Activated T-cell treated with anti-CD3 and anti-CD28 coated beads for 4 hours (primary cell): ENCODE data around the gene TP53RK.

Experiments
- DNase-seq: peaks from one replicate; pipeline ENCODE4 v3.0.0-alpha.2; 2020

The TP53RK gene

DNA sequence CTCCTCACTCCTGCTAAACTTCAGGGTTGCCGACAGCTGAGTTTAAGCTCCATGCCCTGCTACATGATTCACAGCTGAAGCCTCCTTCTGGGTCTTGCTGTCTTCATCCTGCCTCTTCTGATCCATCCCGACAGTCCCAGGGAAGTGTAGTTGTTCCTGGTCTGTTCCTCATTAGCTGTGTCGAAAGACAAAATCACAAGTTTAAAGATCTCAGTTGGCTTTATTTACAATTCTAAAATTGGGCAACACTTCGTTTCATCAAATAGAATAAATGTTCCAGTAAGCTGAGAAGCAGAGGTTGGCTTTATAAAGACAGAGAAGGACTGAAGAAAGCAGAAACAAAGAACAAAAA, 16.1 kb upstream of the TP53RK start:
- no peak for DNase-seq

DNA sequence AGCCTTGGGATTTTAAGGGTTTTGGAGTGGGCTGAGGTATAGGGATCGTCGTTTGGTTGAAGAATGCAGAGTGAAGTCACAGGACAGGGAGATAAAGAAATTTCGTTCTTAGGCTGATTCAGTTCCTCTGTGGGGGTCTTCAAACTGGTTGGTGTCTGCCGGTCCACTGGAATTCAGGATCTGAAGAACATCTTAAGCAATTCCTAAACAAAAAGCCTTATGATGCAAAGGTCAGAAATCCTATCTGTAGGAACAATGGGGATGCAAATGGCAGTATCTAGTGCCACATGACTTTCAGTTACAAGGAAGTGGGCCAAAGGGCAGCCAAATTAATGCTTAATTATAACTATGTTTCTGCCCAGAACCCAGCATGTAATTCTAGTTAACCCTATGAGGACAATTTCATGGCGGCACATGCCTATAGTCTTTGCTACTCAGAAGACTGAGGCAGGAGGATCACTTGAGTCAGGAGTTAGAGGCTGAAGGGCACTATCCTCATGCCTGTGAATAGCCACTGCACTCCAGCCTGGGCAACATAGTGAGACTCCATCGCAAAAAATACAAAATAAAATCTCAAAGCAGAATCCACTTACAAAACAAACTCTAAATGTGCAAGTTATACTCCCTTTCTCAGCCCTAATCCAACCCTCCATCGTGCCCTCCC, 15.6 kb upstream of the TP53RK start:
- no peak for DNase-seq

DNA sequence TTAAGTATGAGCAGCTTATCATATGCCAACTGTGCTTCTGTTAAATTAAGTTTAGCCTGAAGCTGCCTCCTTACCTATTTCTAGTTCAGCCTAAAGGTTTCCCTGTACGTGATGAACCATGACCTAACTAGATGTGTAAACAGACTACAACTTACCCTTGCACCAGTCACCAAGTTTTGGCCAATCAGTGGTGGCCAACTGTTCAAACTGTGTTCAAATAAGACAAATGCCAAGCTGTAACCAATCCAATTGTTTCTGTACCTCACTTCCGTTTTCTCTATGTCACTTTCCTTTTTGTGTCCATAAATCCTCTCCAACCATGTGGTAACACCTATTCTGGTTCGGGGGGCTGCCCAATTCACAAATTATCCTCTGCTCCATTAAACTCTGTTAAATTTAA, 14.2 kb upstream of the TP53RK start:
- DNase-seq: no peak

DNA sequence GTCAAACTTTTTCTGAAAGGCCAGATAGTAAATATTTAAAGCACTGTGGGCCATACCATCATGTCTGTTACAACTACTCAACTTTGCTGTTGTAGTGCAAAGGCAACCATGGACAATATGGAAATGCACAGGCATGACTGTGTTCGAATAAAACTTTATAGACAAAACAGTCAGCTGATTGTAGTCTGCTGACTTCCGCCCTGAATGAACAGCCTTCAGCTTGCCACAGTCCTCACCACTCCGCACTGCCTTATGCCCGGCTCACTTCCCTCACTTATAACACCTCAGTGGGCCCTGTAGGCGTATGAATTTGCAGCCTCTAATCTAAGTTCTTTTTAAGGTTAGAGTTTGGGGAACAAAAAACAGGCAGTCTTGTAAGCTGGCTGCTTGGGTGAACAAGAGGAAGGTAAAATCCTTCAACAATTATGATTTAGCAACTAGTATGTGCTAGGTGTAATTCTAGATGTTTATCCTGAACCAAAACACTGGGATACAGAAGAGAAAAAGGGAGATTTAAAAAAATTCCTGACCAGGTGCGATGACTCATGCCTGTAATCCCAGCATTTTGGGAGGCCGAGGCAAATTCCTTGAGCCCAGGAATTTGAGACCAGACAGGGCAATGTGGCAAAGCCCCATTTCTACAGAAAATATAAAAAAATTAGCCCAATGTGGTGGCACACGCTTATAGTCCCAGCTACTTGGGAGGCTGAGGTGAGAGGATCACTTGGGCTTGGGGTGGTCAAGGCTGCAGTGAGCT, 13.4 kb upstream of the TP53RK start:
- no peak for DNase-seq

DNA sequence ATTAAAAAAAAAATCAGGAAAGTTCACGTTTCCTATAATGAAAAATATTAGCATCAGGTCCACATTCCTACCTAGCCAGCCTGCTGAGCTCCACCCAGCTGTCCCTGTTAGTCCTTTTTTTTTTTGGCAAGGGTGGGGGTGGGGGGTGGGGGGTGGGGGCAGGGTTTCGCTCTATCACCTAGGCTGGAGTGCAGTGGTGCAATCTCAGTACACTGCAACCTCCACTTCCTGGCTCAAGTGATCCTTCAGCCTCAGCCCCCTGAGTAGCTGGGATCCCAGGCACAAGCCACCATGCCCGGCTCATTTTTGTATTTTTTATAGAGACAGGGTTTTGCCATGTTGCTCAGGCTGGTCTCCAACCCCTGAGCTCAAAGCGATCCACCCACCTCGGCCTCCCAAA, 12.7 kb upstream of the TP53RK start:
- DNase-seq: no peak

DNA sequence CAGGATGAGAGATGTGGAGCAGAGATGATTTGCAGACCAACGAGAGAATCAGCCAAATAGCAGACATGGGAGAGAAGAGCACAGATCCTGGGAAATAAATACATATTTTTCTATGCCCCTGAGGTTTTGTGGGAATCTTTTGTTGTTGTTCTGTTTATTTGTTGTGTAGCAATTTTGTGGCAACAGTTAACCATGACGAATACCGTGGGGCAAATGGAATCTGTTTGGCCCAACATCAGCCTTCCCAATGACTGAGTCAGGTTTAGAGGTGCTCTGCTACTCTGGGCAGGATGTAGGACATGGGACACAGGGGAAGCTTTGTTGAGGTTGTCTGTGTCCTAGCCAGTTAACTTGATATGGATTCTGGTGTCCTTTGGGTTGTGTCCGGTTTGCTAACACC, 12.3 kb upstream of the TP53RK start:
- no peak for DNase-seq

DNA sequence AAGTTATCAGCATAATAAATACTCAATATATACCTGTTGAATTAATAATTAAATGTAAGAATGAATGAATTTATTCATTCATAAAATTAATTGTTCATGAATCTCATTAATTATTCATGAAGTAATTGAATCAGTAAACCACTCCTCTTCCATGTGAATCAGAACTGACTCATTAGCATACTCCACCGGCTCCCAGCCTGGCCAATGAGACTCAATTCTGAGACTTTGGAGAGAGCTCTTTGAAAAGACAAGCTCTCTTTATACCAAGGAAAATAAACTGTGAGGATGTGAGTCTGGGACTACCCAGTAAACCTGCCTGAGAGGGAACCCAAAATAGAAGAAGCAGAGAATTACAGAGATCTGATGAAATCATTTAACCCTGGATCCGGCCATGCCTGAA, 11.8 kb upstream of the TP53RK start:
- no peak for DNase-seq

DNA sequence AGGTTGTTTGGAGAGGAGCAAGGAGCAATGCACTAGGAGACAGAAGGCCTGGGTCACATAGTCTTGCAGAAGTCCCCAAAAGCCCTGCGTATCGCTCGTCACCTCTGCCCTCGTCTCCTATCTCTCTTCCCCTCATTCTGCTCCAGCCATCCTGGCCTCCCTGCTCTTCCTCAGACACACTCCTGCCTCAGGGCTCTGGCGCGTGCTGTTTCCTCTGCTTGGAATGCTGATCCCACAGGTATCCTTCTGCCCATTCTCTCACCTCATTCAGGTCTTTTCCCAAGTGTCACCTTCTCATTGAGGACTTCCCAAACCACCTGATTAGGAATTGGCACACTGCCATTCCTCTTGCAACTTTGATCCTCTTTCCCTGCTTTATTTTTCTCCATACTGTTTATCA, 11.2 kb upstream of the TP53RK start:
- DNase-seq: no peak

DNA sequence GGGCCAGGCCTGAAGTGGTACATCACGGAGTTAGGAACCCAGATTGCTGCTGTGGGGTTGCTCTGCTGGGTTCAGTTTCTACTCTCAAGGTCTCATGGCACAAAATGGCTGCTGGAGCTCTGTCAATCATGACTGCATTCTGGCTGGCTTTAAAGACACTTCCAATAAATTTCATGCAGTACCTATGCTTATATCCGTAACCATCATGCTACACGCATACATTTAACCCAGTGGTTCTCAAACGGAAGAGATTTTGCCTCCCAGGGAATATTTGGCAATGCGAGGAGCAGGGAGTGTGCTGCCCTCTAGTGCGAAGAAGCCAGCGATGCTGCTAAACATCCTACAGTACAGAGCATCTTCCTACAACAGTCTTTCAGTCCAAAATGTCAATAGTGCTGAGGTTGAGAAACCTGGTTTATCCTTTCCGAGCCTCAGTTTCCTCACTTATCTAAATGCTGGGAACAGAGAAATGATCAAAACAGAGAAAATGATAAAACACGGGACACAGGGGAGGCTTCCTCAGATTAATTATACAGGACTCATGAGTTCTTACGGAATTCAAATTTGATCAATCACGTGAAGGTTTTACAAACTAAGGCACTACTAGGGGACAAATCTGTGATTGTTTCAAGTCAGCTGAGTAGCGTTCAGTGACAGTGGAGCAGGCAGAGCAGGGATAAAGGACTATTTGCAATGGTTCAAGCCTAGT, 10.6 kb upstream of the TP53RK start:
- DNase-seq: no peak

DNA sequence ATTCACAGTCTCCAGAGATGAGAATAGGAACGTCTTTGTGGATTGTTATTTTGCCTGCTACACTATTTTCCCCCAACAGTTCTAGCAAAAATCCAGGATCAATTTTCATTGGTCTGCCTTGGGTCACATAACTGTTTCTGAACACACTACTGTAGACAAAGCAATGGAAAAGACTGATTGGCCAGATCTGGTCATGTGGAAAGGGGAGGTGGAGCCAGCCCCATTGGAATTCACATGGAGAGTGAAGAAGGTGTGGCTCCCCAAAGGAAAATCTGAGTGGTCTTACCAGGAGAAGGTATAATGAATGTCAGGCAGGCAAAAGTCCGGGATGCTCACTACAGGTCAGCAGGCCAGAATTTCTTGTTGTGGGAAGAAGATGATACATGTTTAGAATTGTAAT, 9.5 kb upstream of the TP53RK start:
- DNase-seq: no peak

GRCh38 chr20:46696791-46697279, 7.6 kb upstream of the TP53RK start:
- no peak for DNase-seq

DNA sequence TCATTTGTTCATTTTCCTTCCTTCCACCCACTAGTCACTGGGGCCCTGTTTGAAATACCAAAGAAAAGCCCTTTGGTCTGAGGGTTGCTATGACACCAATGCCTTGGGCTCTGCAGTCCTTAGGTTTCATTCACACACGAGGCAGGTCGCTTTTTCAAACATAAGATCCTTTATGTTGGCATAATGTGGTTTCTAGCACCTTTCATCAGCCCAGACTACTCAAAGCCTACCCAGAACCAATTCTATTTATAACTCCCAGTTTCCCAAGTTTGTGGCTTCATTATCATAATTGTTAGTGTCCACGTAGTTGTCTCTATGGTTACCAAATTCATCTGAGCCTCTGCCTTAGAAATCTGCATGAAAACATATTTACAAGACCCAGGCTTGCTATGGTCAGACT, 6.6 kb upstream of the TP53RK start:
- DNase-seq: no peak

GRCh38 chr20:46694484-46694883, 5.2 kb upstream of the TP53RK start:
- no peak for DNase-seq

DNA sequence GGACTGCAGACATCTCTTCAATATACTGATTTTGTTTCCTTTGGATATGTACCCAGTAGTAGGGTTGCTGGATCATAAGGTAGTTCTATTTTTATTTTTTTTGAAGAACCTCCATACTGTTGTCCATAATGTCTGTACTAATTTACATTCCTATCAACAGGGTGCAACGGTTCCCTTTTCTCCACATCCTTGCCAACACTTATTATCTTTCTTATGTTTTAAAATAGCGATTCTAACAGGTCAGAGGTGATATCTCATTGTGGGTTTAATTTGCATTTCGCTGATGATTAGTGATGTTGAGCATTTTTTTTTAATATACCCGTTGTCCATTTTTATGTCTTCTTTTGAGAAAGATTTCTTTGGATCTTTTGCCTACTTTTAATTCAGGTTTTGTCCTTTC, 2.0 kb upstream of the TP53RK start:
- DNase-seq: no peak

GRCh38 chr20:46690219-46691106, 1.2 kb upstream of the TP53RK start:
- no peak for DNase-seq

DNA sequence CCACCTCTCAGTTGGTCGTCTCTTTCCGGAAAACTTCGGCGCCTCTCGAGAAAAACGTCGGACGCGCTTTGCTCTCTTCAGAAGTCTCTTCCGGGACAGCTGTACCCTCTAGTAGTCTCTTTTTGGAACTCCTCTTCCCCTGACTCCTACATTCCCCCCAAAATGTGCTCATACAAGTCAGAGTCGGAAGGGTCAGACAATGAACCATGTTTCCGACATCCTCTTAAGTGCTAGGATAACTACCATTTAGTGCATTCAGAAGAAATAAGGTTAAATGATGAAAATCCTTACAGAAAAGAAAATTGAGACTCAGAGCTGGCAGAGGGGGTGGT, 476 bp upstream of the TP53RK start:
- DNase-seq: no peak

- DNase-seq: no peak
Observed at GRCh38 chr20:46688151-46689081, 828 bp downstream of the TP53RK start.

DNA sequence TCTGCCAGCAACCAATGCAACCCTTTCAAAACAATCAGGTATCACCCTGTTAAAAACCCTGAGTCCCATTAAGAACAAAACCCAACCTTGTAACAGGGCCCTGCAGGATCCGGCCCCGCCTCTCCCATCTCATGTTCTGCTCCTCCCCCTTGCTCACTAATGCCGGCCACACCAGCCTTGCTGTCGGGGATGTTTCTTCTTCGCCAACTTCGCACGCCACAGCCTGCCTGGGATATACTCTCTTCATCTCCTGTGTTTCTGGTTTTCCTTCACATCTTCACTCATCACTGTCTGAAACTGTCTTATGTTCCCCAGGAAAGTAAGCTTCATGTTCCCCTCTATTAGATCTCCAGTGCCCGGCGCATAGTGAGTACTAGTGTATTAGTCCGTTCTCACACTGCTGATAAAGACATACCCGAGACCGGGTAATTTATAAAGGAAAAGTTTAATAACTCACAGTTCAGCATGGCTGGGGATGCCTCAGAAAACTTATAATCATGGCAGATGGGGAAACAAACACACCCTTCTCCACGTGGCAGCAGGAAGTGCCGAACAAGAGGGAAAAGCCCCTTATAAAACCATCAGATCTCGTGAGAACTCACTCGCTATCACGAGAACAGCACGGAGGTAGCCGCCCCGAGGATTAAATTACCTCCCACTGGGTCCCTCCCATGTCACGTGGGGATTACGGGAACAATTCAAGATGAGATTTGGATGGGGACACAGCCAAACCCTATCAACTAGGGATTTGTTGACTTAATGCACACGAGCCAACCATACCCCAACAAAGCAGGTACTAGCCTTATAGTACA, 5.1 kb downstream of the TP53RK start:
- no peak for DNase-seq

DNA sequence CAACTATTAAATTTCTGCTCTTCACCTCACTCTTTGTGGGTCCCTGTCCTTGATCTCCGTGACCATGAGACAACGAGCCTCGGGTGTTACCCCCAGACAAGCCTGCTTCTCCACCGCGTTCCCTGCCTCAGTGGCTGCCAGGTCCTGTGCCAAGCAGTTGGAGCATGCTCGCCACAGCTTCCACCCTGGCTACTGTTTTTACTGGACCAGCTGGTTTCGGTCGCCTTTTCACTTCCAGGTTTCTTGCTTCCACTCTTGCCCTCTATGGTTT, 5.6 kb downstream of the TP53RK start:
- DNase-seq: no peak

DNA sequence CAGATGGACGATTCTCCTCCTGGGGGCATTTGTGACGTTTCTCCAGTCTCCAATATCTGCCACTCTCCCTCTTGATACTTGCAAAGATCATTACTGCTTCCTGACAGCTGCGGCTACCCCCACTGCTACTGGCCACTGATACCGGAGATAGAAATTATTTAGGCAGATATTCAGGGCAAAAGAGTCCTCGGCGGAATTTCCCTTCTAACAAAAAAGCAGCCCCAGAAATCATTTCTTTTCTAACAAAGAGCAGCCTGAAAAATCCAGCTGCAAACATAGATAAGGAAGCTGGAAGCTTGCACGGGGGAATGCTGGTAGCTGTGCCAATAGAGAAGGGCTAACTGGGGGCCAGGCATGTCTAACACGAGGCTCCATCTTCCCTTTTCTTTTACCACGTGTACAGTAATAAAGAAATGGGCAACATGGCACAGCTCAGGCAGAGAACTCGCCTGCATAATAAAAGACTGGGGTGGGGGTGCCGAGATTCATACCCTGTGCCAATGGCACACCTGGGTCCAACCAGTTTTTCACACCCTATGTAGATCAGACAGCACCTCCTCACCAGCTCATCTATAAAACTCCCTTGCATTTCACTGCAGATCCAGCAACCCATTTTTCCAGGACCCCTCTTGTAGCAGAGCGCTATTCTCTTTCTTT, 6.1 kb downstream of the TP53RK start:
- DNase-seq: no peak
